HepG2 (cell line): Measurements from ENCODE around the gene CHIC1. TPM values are rescaled to one million over a fixed set of nuclear protein-coding genes. Genes with fewer than 3 reads are reported as not detected.

Source experiments
- NAIF1 ChIP-seq: sonication (generic); formaldehyde crosslinking; IDR thresholded peaks from 2 replicates; pipeline ENCODE4 v1.5.0; 2020; ENCODE audit warnings: mild to moderate bottlenecking, missing genetic modification reagents, borderline replicate concordance
- SMAD1 ChIP-seq: sonication (generic); formaldehyde crosslinking; IDR thresholded peaks from 2 replicates; pipeline ENCODE4 v1.4.0; 2020; ENCODE audit warnings: missing genetic modification reagents, low read depth, mild to moderate bottlenecking, borderline replicate concordance
- TOE1 ChIP-seq: sonication (generic); formaldehyde crosslinking; IDR thresholded peaks from 2 replicates; pipeline ENCODE4 v1.4.0; 2020; ENCODE audit warnings: mild to moderate bottlenecking, missing genetic modification reagents
- ZNF180 ChIP-seq: sonication (generic); formaldehyde crosslinking; IDR thresholded peaks from 2 replicates; pipeline ENCODE4 v1.4.0; 2020; ENCODE audit warnings: low read depth, missing genetic modification reagents, borderline replicate concordance
- ZNF543 ChIP-seq: sonication (generic); formaldehyde crosslinking; IDR thresholded peaks from 2 replicates; pipeline ENCODE4 v1.4.0; 2020; ENCODE audit warnings: mild to moderate bottlenecking, missing genetic modification reagents
- polyA plus RNA-seq, 8 experiments: library from polyadenylated mRNA; depleted of rRNA in 3 of 8; stranded (reverse) in 7 of 8; unstranded in 1 of 8; fragments of >200 nt; fragmentation: Illumina TruSeq in 4 of 8; extraction: Trizol in 4 of 8; gene quantifications; 2 replicates each; pipeline versions ENCODE4 v1.2.1 to v1.2.3, GENCODE V29; 2011 to 2016; ENCODE audit warnings: low read depth in 4 of 8, missing spikeins in 1 of 8, mixed read lengths in 1 of 8; ENCODE audit not compliant: insufficient read depth in 1 of 8
- total RNA-seq, 5 experiments: library from RNA; depleted of rRNA; stranded (reverse); fragments of >200 nt; fragmentation: Illumina TruSeq; extraction: Trizol; gene quantifications; 2 replicates each; pipeline ENCODE4 v1.2.3, GENCODE V29; 2016; ENCODE audit warnings: low read depth in 1 of 5
- TF ChIP-seq, protein P1 (sequence below): sonication (generic); formaldehyde crosslinking; IDR thresholded peaks from 2 replicates; pipeline ENCODE4 v1.5.0; 2020; ENCODE audit warnings: missing genetic modification reagents
- TF ChIP-seq, protein P2 (sequence below): sonication (generic); formaldehyde crosslinking; IDR thresholded peaks from 2 replicates; pipeline ENCODE4 v1.4.0; 2020; ENCODE audit warnings: low read depth, mild to moderate bottlenecking, missing genetic modification reagents
- TF ChIP-seq, protein P3 (sequence below), 2 experiments: fragments of 450-650 bp in 1 of 2; sonication (generic) in 1 of 2; formaldehyde crosslinking; IDR thresholded peaks; 2 replicates each; pipeline versions ENCODE4 v1.5.0 to v1.8.0; 2020 to 2022; ENCODE audit warnings: mild to moderate bottlenecking in 1 of 2, missing genetic modification reagents in 1 of 2
- TF ChIP-seq, protein P4 (sequence below): fragments of 450-650 bp; IDR thresholded peaks from 2 replicates; pipeline ENCODE4 v1.6.1; 2016

CHIC1 gene
- total and polyA plus RNA-seq, 2 of the 13 experiments (the other 11 are each of a cell fraction or from before 2014, with no cell fraction given): 0.04 TPM; not detected in 1

DNA sequence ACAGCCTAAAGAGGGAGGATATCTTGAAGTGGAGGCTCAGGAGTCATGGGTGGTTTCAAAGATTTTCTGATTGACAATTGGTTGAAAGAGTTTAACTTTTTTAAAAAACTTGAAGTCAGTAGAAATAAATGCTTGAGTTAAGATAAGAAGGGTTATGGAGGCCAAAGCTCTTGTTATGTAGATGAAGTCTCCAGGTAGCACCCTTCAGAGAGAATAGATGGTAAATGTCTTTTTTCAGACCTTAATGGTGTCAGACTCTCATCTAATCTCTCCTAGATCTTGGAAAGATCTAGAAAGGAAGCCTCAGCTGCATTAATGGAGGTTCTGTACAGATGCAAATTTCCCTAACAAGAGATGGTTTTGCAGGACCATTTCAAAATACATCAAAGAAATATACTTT lies 6.8 kb upstream of the CHIC1 start (continued):
- TF ChIP-seq, protein P1, sequence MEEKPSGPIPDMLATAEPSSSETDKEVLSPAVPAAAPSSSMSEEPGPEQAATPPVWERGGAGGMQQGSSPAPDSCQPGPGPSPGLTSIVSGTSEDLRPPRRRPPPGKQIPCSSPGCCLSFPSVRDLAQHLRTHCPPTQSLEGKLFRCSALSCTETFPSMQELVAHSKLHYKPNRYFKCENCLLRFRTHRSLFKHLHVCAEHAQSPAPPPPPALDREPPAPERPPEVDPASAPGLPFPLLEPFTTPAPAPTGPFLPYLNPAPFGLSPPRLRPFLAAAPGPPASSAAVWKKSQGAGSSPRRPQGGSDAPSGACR (CRISPR knock-in tag): no peak
- TF ChIP-seq NAIF1 (CRISPR knock-in tag): no peak
- TF ChIP-seq ZNF543 (CRISPR knock-in tag): no peak
- TF ChIP-seq, protein P2, sequence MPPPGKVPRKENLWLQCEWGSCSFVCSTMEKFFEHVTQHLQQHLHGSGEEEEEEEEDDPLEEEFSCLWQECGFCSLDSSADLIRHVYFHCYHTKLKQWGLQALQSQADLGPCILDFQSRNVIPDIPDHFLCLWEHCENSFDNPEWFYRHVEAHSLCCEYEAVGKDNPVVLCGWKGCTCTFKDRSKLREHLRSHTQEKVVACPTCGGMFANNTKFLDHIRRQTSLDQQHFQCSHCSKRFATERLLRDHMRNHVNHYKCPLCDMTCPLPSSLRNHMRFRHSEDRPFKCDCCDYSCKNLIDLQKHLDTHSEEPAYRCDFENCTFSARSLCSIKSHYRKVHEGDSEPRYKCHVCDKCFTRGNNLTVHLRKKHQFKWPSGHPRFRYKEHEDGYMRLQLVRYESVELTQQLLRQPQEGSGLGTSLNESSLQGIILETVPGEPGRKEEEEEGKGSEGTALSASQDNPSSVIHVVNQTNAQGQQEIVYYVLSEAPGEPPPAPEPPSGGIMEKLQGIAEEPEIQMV (CRISPR knock-in tag): no peak
- TF ChIP-seq, protein P3, sequence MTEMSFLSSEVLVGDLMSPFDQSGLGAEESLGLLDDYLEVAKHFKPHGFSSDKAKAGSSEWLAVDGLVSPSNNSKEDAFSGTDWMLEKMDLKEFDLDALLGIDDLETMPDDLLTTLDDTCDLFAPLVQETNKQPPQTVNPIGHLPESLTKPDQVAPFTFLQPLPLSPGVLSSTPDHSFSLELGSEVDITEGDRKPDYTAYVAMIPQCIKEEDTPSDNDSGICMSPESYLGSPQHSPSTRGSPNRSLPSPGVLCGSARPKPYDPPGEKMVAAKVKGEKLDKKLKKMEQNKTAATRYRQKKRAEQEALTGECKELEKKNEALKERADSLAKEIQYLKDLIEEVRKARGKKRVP (CRISPR knock-in tag; IDR thresholded peaks at IDR 0.05): no peak
- TF ChIP-seq ZNF180 (CRISPR knock-in tag): no peak
- no peak for TF ChIP-seq TOE1 (CRISPR knock-in tag)
- TF ChIP-seq, protein P4, sequence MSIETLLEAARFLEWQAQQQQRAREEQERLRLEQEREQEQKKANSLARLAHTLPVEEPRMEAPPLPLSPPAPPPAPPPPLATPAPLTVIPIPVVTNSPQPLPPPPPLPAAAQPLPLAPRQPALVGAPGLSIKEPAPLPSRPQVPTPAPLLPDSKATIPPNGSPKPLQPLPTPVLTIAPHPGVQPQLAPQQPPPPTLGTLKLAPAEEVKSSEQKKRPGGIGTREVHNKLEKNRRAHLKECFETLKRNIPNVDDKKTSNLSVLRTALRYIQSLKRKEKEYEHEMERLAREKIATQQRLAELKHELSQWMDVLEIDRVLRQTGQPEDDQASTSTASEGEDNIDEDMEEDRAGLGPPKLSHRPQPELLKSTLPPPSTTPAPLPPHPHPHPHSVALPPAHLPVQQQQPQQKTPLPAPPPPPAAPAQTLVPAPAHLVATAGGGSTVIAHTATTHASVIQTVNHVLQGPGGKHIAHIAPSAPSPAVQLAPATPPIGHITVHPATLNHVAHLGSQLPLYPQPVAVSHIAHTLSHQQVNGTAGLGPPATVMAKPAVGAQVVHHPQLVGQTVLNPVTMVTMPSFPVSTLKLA: no peak
- no peak for TF ChIP-seq SMAD1 (CRISPR knock-in tag)
